Stomach smooth muscle (tissue), 2 donors: ENCODE data around the gene CDCA5.

Experiments used
- H3K27ac ChIP-seq: one replicate; pipeline ENCODE4 v1.7.0; 2013; ENCODE audit warnings: mild to moderate bottlenecking, low read length, inconsistent platforms
- H3K27me3 ChIP-seq, 2 donors: one replicate each; pipeline ENCODE4 v1.7.0; 2013; ENCODE audit warnings: low read length in 2 of 2; ENCODE audit not compliant: insufficient read depth in 2 of 2, control insufficient read depth in 1 of 2
- H3K36me3 ChIP-seq, 2 donors: one replicate each; pipeline ENCODE4 v1.7.0; 2013; ENCODE audit warnings: low read length in 2 of 2; ENCODE audit not compliant: control insufficient read depth in 2 of 2, insufficient read depth in 2 of 2
- H3K4me1 ChIP-seq: one replicate; pipeline ENCODE4 v1.7.0; 2013; ENCODE audit warnings: low read length; ENCODE audit not compliant: control insufficient read depth, insufficient read depth
- H3K4me3 ChIP-seq, 2 donors: one replicate each; pipeline ENCODE4 v1.7.0; 2013; ENCODE audit warnings: low read length in 2 of 2
- H3K9ac ChIP-seq, 2 donors: one replicate each; pipeline ENCODE4 v1.7.0; 2013; ENCODE audit warnings: low read length in 2 of 2, mild to moderate bottlenecking in 1 of 2
- H3K9me3 ChIP-seq, 2 donors: one replicate each; pipeline ENCODE4 v1.7.0; 2013; ENCODE audit warnings: low read length in 2 of 2; ENCODE audit not compliant: control insufficient read depth in 2 of 2
- donor health status: healthy.
- donor health status: Pancreatic carcinoma.

Gene CDCA5

DNA sequence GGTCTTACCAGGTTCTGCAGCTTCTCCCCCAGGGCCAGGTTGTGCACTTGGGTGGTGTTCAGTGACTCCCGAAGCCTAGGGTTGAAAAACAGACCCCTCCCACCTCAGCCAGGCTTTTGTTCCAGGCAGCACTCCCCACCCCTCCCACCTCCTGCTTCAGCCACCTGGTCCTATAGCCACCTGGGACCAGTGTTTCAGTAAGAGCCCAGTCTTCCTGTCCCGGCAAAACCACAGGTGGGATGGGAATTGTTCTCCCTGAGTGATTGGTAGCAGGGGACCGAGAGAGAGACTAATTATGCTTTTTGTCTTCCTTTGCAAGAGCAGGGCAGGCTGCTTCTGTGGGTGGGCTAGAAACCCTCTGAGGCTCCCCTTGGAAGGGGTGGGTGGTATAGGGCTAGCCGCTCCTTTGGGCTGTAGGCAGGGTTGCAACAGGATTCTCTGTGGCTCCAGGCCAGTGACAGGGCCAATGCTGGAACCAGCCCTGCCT lies 17.0 kb downstream of the CDCA5 start:
- no peaks in the 10 kb centered on the region for H3K27me3 ChIP-seq
- no peaks in the 10 kb centered on the region for H3K9me3 ChIP-seq
- no peak overlapping the region for H3K9ac ChIP-seq
- no peaks in the 10 kb centered on the region for H3K36me3 ChIP-seq
- no peak overlapping the region for H3K4me3 ChIP-seq
- H3K4me1 ChIP-seq, result no peaks in the 10 kb centered on the region
- no peak overlapping the region for H3K27ac ChIP-seq

DNA sequence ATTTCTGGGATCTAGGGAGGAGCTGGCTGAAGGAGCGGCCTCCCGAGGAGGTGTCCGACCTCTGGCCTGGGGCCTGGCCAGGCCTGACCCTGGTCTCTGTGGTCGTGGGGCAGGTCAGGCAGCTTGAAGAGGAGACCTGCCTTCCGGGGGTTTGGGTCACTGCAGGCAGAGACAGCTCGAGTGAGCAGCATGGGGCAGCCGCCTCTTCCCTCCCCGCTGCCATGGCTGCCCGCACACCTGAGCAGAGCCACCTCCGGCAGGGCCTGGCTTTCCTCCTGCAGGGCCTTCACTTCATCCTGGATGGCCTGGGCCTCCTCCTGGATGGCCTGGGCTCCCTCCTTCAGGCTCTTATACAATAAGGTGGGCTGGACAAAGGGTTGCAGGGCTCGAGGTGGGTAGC lies 17.5 kb downstream of the CDCA5 start:
- no peaks in the 10 kb centered on the region for H3K4me1 ChIP-seq
- H3K4me3 ChIP-seq, result no peak overlapping the region
- no peaks in the 10 kb centered on the region for H3K27me3 ChIP-seq
- H3K36me3 ChIP-seq, result no peaks in the 10 kb centered on the region
- no peaks in the 10 kb centered on the region for H3K9me3 ChIP-seq
- H3K27ac ChIP-seq, result no peak overlapping the region
- no peak overlapping the region for H3K9ac ChIP-seq

- Histone ChIP-seq H3K27me3 (no peaks in the 10 kb centered on the region), H3K9ac (no peak overlapping the region), H3K27ac (no peak overlapping the region), H3K4me3 (no peak overlapping the region), H3K9me3 (no peaks in the 10 kb centered on the region), H3K36me3 (no peaks in the 10 kb centered on the region), H3K4me1 (no peaks in the 10 kb centered on the region)
These were observed 18.0 kb downstream of the CDCA5 start for GRCh38 chr11:65065851-65066250.

DNA sequence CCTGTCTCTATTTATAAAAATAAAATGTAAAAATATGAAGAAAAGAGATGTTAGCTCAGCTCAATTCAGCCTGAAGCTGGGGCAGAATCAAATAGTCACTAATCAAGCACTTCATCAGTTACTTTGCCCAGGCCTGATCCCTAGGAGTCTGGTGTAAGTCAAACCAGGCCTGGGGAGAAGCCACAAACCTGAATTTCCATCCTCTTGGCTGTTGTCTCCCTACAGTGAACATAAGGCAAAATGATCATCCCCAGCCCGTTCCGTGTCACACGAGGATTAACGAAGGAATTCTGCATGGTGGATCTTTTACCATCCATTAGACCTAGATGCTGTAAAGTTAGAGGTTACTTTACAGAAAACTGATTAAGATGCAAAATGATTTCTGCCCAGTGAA lies 19.0 kb downstream of the CDCA5 start:
- no peaks in the 10 kb centered on the region for H3K36me3 ChIP-seq
- no peaks in the 10 kb centered on the region for H3K4me1 ChIP-seq
- no peak overlapping the region for H3K27ac ChIP-seq
- H3K27me3 ChIP-seq, result no peaks in the 10 kb centered on the region
- no peaks in the 10 kb centered on the region for H3K9me3 ChIP-seq
- no peak overlapping the region for H3K4me3 ChIP-seq
- H3K9ac ChIP-seq, result no peak overlapping the region

DNA sequence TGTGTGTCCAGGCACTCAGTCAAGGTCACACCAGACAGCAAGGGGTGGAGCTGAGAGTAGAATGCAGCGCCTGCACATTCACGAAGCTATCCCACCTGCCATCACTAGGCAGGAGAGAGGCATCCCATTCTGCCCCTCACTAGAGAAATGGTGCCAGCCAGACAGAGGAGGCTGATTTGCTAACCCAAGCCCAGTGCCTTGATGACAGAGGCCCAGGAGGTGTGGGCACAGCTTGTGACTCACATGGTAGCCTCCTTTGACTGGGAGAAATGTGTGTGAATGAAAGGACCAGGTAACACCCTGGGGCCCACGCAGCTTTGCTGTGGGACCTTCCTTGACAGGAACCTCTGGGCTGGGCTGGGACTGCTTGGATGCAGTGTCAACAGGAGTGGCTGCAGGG lies 20.3 kb downstream of the CDCA5 start:
- Histone ChIP-seq H3K27me3 (peaks cover 0 to 2% of the 10 kb centered on the region in 2 donors), H3K9me3 (no peaks in the 10 kb centered on the region), H3K9ac (no peak overlapping the region), H3K4me1 (no peaks in the 10 kb centered on the region), H3K4me3 (no peak overlapping the region), H3K36me3 (no peaks in the 10 kb centered on the region), H3K27ac (no peak overlapping the region)

GRCh38 chr11:65060913-65061408 lies 22.9 kb downstream of the CDCA5 start:
- H3K27me3 ChIP-seq, result peaks cover 0 to 2% of the 10 kb centered on the region in 2 donors
- no peak overlapping the region for H3K9ac ChIP-seq
- no peak overlapping the region for H3K4me3 ChIP-seq
- H3K36me3 ChIP-seq, result no peaks in the 10 kb centered on the region
- H3K4me1 ChIP-seq, result no peaks in the 10 kb centered on the region
- no peak overlapping the region for H3K27ac ChIP-seq
- no peaks in the 10 kb centered on the region for H3K9me3 ChIP-seq

DNA sequence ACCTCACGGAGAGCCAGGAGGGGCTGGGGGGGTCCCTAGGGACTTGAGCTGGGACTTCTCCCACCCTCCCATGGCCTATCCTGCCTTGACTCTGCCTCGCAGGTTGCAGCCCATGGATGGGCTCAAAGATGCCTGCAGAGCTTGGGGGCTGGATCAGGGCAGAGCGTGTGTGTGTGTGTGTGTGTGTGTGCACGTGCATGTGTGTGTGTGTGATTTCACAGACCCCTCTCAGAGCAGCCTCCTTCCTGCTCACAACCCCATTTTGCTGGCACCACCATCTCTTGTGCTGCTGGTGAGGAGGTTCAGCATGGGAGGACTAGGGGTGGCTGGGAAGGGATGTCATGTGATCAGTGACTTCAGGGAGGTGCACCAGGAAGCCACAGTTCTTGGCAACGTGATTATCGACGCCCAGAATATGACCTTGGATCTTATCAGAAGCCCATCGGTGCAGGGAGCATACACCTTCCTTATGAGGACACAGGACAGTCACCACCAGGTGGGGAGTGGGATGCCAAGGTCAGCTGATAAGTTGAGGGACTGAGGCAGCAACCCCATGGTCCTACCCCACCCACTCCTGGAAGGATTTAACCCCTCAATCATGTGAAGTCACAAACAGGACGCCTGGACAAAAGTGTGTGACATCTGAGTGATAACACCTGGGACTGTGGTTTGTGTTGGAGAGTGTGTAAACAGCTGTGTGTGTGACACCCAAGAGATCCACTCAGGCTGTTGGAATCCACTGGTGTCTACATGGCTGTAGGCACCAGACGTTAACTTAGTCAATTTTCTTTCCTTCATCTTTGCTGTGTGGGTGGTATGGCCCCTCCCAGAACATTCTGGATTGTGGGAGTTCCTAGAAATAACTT lies 23.6 kb downstream of the CDCA5 start:
- Histone ChIP-seq H3K27ac (no peak overlapping the region), H3K27me3 (peaks cover 0 to 2% of the 10 kb centered on the region in 2 donors), H3K36me3 (no peaks in the 10 kb centered on the region), H3K4me1 (no peaks in the 10 kb centered on the region), H3K9ac (no peak overlapping the region), H3K9me3 (no peaks in the 10 kb centered on the region), H3K4me3 (no peak overlapping the region)

DNA sequence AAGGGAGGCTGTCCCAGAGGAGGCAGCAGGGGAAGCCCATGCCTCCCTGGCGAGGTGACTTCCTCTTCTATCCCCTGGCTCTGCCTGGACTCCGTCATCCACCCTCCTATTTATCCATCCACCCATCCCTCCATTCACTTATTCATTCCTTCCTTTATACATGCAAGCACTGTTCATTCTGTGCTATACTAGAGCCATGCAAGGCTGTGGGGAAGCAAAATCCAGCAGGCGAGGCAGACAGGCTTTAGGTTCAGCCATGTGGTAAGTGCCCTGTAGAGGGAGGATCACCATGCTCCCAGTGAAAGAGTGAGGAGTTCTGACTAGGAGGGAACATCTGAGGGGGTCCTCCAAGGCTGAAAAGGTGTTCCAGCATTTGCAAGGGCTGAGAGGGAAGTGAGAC lies 24.3 kb downstream of the CDCA5 start:
- Histone ChIP-seq H3K9me3 (no peaks in the 10 kb centered on the region), H3K27ac (no peak overlapping the region), H3K27me3 (peaks cover 0 to 2% of the 10 kb centered on the region in 2 donors), H3K4me1 (no peaks in the 10 kb centered on the region), H3K9ac (no peak overlapping the region), H3K36me3 (no peaks in the 10 kb centered on the region), H3K4me3 (no peak overlapping the region)

GRCh38 chr11:65058419-65059054 lies 25.3 kb downstream of the CDCA5 start, which contains the start of gene NAALADL1:
Gene NAALADL1, minus strand, starts transcription at chr11:65058553. Its CDS starts 32 bp downstream, at chr11:65058521.
- Histone ChIP-seq H3K4me1 (no peaks in the 10 kb centered on the region), H3K9ac (no peak within 1 kb of the TSS), H3K9me3 (no peaks in the 10 kb centered on the region), H3K36me3 (no peaks in the 10 kb centered on the region), H3K27ac (no peak within 1 kb of the TSS), H3K4me3 (no peak within 1 kb of the TSS), H3K27me3 (peaks cover 0 to 2% of the 10 kb centered on the region in 2 donors)

GRCh38 chr11:65058012-65058411 lies 25.8 kb downstream of the CDCA5 start:
- Histone ChIP-seq H3K4me1 (no peaks in the 10 kb centered on the region), H3K9me3 (no peaks in the 10 kb centered on the region), H3K9ac (no peak overlapping the region)

More at GRCh38 chr11:65058012-65058411, 25.8 kb downstream of the CDCA5 start:
- Histone ChIP-seq H3K4me3 (no peak overlapping the region), H3K36me3 (no peaks in the 10 kb centered on the region), H3K27ac (no peak overlapping the region), H3K27me3 (peaks cover 0 to 2% of the 10 kb centered on the region in 2 donors)
